IPS DF 19.7 (cell line): ENCODE measurements around the gene KCNJ12.
"Not testable (repeated sequence)": the region's sequence is repeated elsewhere in the genome, so short reads cannot be mapped to it uniquely, and the experiment has no call there.

Experiments used
- DNase-seq: peaks from one replicate; pipeline ENCODE4 v3.0.0-alpha.2; 2013; ENCODE audit warnings: low read depth, low spot score

Gene KCNJ12

DNA sequence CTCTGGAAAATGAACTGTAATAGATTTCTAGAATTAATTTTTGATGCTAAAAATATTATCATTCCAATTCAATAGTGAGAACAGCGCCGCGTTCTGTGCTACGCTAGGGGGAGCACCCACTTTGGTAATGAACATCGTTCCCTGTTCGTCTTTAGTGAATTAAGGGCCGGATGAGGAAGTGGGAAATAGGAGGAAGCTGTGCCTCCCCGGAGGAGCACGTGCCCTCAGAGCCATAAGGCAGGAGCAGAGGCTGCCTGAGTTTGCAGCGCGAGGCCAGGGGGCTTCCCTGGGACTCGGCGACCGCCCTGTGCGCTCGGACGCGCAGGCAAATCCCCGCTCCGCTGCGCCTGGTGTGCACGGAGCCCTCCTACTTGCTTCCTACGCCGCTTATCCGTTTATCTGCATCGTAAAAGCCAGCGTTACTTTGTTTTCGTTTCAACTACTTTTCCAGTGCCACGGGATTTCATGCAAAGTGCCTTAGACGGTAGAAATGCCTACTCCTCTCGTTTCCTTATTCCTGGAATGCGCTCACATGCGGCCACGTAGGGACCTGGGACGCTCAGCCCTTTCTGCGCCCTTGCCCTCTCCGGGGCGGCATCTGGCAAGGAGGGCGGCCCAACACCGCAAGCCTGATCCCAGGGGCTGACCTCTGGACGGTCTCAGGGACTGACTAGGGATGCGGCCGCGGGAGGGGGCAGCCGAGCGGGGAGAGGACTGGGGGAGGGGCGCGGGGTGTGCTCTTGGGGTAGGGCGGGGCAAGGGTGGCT lies 76.4 kb downstream of the KCNJ12 start:
- no peak for DNase-seq

GRCh38 chr17:21453144-21453898 lies 77.2 kb downstream of the KCNJ12 start:
- DNase-seq: no peak

GRCh38 chr17:21454006-21454405 lies 77.8 kb downstream of the KCNJ12 start:
- not testable (repeated sequence) for DNase-seq

GRCh38 chr17:21454441-21454840 lies 78.3 kb downstream of the KCNJ12 start:
- DNase-seq: no peak

DNA sequence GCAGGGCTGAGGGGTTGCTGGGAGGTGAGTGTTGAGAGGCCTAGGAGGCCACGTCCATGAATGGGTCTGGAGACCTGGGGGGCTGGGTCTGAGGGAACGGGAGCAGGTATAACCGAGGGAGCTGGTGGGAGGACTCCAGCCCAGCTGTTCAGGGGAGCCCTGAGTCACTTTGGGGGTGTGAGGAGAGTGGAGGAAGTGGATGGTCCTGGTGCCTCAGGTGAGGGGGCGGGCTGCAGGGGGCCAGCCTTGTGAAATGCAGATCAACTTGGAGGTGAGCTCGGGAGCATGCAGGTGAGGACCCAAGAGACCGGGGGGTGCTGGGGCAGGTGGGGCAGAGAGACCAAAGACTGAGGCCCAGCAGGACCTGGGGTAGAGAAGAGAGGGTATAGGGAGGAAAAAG lies 79.6 kb downstream of the KCNJ12 start:
- no peak for DNase-seq

GRCh38 chr17:21456449-21456848 lies 80.3 kb downstream of the KCNJ12 start:
- not testable (repeated sequence) for DNase-seq

DNA sequence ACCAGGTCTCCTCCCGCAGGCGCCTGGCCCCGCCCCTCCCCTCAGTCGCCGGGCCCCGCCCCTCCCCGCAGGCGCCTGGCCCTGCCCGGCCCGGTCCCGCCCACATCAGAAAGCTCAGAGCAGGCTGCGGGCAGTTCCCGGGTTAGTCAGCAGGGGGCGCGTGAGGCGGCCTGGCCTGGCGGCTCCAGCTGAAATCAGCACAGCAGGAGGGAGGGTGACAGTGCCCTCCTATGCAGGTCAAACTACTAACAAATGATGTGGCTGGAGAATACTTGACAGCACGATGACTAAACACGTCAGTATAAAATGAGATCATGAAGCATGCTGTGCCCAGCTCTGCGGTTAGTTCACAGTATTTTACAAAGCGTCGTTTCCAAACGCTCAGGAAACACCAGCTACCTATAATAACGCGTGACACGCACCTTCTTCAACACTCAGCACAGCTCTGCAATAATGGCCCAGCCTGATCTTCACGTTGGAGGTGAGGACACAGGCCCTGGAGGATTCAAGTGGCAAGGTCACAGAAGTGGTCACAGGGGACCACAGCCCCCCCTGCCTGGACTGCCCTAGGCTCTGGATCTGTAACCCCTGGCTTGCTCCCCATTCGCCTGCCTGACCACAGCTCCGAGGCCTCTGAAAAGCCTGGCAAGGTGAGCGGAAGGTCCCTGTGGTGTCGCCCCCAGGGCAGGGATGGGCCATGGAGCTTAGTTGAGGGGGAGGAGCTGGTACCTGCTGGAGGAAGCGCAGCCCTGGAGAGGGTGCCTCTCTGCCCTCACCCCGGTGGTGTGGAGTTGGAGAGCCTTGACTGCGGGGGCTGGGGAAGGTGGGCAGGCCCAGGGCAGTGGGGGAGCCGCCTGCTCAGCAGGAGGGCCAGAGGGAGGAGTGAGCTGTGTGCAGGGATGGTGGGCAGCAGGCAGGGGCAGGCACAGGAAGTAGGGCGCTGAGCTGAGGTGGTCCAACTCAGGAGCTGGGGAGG lies 81.2 kb downstream of the KCNJ12 start:
- no peak for DNase-seq

DNA sequence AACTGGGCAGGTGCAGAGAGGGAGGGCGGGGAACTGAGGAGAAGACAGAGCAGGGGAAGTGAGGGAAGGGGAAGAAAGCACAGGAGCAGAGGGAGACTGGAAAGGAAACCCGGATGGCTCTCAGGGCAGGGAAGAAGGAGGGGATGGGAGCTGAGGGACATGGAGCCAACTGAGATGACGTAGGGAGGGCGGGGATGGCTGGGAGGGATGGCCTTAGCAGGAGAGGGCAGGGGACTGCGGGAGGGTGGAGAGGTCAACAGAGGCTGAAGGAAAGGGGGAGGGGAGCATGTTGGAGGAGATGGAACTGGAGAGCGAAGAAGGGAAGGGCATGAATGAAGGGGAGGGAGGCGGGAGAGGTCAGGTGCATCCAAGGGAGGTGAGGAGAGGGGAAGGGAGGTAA lies 81.9 kb downstream of the KCNJ12 start:
- no peak for DNase-seq

DNA sequence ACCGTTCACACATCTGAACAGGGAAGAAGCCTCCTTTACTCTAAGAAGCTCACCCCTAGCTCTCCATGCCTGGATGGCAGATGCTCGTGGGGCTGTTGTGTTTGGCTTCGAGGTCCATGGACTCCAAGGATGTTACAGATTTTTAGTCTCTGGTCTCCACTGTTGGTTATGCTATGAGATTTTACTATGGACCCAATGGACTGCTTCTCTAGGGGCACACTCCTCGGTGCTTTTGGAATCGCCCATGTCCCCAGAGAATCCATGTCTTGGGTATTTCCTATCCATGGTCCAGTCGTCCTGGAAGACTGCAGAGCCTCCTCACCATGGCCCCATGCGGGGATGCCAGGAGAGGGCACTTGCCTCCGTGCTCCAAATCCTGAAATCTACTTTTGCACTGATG lies 83.4 kb downstream of the KCNJ12 start:
- DNase-seq: no peak

GRCh38 chr17:21460358-21460757 lies 84.2 kb downstream of the KCNJ12 start:
- DNase-seq: no peak

DNA sequence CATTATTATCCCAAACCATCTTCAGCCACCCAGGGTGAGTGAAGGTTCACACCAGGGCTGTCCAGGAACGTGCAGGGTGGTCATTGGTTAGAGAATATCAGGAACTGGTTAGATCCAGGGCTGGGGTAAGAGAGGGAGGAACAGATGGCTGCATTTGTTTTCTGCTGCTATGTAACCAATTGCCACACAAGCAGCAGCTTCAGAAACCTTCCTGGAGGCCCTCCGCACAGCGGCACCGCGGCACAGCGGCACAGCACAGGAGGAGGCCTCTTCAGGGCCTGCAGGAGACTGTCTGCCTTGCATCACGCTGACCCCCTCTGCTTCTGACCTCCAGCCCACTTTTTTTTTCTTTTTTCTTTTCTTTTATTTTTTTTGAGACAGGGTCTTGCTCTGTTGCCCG lies 86.1 kb downstream of the KCNJ12 start:
- DNase-seq: no peak

DNA sequence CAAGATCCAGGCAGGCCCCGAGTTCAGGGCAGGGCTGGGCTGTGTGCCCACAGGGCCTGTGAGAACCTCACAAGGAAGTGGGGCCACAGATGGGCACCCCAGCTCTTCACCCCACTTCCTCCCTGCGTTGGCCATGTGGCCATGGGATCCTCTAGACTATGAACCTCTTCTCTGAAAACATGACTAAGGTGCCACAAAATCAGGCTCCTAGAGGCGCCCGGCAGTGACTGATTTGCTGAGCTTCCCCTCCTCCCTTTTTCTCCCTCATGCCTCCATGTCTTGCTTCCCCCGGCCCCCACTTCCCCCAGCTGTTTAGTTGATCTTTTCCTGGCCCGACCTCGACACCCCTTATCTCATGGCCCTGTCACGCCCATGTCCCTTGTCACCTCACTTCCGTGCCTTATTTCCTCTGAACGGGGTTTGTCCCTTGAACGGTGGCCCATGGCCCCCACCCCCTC lies 87.1 kb downstream of the KCNJ12 start:
- DNase-seq: no peak

GRCh38 chr17:21463779-21464407 lies 87.7 kb downstream of the KCNJ12 start:
- DNase-seq: no peak

GRCh38 chr17:21464611-21465021 lies 88.5 kb downstream of the KCNJ12 start:
- no peak for DNase-seq

GRCh38 chr17:21466550-21466949 lies 90.4 kb downstream of the KCNJ12 start:
- DNase-seq: no peak

GRCh38 chr17:21467196-21467595 lies 91.0 kb downstream of the KCNJ12 start:
- no peak for DNase-seq

- DNase-seq: no peak
Measured at GRCh38 chr17:21467739-21468490, 91.8 kb downstream of the KCNJ12 start.
